GM19372 (cell line): ENCODE results near the gene PBX4.
A peak's percentile ranks its signal among the peaks of the same experiment; 100 is the strongest.
"Not testable (repeated sequence)": the region's sequence is repeated elsewhere in the genome, so short reads cannot be mapped to it uniquely, and the experiment has no call there.

Experiments
- ATAC-seq: cut with Tn5 transposase; IDR thresholded peaks from one replicate; pipeline ENCODE4 v1.9.1; 2021; ENCODE audit warnings: mild to moderate bottlenecking, low read depth, moderate library complexity; ENCODE audit not compliant: unreplicated experiment

The PBX4 gene, protein sequence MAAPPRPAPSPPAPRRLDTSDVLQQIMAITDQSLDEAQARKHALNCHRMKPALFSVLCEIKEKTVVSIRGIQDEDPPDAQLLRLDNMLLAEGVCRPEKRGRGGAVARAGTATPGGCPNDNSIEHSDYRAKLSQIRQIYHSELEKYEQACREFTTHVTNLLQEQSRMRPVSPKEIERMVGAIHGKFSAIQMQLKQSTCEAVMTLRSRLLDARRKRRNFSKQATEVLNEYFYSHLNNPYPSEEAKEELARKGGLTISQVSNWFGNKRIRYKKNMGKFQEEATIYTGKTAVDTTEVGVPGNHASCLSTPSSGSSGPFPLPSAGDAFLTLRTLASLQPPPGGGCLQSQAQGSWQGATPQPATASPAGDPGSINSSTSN

DNA sequence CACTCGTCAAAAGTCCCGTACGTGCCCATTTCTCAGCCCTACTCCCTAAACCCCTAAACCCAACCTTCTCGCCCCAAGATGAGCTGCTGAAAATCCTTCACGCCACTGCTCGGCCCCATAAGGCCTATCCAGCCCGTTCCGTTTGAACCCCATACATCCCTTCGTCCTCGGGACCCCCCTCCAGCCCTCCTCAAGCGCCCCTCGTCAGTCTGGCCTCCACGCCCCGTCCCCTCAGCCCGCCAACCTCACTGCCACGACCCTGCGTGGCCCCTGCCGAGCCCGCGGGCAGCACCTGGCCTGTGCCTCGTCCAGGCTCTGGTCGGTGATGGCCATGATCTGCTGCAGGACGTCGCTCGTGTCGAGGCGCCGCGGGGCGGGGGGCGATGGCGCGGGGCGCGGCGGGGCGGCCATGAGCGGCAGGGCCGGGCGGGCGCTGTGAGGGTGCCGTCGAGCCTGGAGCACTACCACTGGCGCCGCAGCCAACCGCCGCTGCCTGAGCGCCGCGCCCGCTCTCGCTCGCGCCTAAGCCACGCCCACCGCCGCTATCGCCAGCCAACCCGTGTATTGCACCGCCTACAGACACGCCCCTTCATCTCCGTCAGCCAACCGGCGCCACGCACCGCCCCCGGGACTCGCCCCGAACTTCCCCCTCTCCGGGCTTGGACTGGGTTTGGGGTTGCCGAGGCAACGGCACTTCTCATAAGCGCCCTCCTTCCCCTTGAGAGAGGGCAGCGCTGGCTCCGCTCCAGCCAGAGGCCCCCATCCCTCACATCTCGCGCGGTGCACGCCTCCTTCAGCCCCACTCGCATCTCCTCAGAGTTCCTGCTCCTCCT, at the start of gene PBX4:
TSS of gene PBX4 (minus strand) at position 469 of the 833 bp plus-strand sequence. CDS start at position 411, 58 bp downstream.
- peak; percentile 93 for ATAC-seq

DNA sequence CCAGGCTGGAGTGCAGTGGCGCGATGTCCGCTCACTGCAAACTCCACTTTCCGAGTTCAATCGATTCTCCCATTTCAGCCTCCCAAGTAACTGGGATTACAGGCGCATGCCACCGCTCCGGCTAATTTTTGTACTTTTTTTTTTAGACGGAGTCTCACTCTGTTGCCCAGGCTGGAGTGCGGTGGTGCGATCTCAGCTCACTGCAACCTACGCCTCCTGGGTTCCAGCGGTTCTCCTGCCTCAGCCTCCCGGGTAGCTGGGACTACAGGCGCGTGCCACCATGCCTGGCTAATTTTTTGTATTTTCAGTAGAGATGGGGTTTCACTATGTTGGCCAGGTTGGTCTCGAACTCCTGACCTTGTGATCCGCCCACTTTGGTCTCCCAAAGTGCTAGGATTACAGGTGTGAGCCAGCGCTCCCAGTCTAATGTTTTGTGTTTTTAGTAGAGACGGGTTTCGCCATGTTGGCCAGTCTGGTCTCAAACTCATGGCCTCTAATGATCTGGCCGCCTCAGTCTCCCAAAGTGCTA, 47.0 kb upstream of the PBX4 start:
- not testable (repeated sequence) for ATAC-seq

DNA sequence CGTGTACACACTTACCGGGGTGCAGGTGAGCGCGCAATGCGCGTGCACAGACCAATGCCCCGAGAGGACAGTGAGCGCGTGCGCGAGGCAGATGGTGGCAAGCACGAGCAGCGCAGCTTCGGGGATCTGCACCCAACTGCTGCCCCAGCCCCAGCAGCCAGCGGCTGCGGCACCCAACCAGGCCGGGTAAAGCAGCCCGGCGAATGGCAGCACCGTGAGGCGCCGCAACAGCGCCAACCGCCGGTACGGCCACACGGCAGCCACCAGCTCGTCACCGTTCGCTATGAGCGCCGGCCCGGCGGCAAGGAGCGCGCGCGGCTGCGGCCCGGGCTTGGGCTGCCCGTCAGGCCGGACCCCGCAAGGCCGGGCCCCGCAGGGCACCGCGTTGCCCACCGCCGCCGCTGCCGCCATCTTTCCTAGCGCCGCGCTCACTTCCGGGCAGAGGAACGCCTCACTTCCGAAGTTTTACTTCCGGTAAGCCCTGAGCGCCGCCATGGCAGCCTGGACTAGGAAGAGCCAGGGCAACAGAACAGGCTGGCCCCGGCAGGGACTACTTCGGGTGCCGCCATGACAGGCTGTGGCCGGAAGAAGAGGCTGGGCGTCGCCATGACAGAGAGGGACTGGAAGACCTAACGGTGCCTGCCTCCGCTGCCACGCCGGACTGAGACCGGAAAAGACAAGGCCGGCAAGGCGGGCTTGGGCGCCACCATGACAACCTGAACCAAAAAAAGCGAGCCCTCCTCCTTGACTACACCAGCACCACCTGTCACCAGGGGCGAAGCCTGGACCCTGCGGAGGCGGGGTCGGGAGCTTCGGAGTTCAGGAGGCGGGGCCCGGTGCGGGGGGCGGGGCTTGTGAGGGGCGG, 45.0 kb upstream of the PBX4 start, which contains the start of gene ATP13A1:
TSS of gene ATP13A1 (minus strand) at position 421 of the 865 bp plus-strand sequence. CDS start at position 411, 10 bp downstream.
- ATAC-seq, result peak; percentile 70

DNA sequence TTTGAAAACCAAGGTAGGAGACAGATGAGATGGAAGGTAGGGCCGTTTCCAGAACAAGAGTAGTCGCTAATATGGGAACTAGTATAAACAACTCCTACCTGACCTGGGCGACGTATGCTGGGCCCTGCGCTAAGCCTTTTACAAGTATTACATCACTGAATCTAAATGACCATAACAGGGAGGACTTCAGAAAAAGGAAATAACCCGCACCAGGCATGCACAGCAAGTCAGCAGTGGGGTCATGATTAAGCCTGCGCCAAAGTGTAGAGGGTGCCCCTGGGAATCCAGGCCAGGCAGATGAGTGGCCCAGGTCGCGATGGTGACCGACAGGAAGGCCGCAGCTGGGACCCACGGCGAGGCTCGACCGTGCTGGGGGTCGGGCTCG, 44.4 kb upstream of the PBX4 start:
- ATAC-seq, result no peak

DNA sequence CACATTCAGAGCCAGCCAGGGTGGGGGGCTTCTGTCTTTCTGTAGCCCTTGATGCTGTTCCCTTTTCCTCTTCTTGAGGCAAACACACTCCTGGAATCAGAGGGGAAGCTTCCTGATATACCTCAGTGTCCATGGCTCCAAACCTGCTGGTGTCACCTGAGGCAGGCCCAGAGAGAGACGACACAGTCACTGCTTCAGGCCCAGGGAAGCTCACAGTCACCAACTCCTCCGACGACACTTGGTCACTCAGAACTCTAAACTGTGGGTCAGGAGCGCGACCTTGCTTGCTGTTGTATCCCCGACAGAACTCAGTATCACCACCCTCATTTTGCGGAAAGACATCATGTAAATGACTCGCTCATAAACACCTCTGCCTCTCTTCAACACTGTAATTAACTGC, 43.9 kb upstream of the PBX4 start:
- ATAC-seq, result no peak

DNA sequence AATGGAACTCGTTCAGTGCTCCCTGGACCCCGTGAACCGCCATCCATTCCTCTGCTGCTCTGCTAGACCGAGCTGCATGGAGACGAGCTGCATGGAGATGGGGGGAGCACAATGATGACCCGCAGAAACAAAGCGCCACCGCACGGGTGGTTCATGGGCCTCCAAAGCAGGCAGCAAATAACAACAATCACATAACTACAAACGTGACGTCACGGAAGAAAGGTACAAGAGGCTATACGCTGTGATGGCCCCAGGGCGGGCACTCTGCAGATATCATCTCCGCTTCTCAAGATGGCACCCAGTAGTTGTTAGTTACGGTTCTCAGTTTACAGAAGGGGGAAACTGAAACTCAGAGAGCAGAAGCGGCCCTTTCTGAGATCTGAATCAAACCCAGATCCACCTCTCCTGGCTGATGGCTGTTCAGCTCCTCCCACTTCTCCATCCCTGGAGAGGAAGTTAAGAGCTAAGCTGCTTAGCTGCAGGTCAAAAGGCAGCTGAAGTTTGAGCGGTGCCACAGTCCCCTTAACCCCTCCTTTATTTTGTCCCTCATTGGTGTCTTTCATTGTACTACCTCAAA, 43.3 kb upstream of the PBX4 start:
- no peak for ATAC-seq

DNA sequence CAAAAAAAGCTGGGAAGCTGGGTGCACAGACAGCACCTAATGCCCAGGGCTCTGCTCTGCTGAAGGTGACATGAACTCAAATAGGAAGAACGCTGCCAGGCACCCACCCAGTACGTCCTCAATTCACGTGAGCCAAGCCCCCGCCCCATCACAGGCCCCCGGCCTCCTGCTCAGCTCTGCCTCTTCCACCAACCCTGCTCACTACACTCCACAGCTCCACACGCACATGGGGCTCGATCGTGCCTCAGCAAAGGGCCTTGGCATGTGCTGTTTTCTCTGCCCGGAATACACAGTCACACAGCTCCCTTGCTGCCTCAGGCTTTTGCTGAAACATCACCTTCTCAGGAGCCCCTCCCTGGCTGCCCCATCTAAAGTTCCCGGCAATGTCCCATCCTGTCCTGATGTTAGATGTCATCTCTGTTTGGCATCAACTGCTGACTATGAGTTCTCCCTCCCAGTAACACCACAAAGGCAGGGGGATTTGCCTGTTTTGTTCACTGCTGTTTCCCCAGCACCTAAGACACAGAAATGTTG, 42.7 kb upstream of the PBX4 start:
- ATAC-seq, result no peak

DNA sequence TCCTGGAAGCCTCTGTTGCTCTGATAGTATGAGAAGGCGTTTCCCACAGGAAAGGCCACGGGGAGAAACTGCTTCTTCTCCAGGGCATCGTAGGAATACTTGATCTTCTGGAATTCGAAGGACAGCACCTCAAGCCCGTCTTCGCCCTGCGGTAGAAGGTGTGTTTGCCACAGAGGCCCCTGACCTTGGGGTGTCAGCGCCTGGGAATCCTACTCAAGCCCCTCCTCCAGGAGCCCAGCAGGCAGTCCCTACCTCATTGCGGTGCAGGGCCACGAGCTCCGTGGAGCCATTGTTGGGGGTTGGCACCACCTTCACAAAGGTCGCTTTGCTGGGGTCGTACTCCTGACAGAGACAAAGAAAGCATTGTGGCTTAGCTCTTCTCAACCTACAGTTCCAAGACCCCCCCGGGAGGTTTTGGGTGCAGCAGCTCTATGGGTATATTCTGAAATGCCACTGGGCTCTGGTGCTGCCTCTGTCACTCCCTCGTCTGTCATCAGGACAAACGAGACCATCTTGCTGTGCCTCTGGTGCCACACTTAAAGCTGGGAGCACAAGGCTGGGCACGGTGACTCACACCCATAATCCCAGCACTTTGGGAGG, 41.3 kb upstream of the PBX4 start:
- no peak for ATAC-seq

DNA sequence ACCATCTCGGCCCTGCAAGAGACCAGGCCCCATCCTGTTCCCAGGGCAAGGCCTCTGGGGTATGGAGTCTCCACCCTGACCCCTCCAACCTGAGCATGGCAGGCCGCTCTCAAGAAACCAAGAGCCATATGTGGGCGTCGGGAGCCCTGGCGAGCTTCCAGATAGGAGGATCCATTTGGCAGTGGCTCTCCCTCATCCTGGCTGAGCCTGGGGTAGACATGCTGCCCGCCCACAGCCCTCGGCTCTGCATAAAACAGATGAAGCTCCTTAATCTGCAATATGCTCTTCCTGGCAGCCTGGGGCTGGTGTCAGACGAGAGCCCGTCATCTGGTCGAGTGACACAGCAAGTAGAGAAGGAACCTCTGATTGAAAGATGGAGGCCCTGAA, 38.9 kb upstream of the PBX4 start:
- no peak for ATAC-seq

DNA sequence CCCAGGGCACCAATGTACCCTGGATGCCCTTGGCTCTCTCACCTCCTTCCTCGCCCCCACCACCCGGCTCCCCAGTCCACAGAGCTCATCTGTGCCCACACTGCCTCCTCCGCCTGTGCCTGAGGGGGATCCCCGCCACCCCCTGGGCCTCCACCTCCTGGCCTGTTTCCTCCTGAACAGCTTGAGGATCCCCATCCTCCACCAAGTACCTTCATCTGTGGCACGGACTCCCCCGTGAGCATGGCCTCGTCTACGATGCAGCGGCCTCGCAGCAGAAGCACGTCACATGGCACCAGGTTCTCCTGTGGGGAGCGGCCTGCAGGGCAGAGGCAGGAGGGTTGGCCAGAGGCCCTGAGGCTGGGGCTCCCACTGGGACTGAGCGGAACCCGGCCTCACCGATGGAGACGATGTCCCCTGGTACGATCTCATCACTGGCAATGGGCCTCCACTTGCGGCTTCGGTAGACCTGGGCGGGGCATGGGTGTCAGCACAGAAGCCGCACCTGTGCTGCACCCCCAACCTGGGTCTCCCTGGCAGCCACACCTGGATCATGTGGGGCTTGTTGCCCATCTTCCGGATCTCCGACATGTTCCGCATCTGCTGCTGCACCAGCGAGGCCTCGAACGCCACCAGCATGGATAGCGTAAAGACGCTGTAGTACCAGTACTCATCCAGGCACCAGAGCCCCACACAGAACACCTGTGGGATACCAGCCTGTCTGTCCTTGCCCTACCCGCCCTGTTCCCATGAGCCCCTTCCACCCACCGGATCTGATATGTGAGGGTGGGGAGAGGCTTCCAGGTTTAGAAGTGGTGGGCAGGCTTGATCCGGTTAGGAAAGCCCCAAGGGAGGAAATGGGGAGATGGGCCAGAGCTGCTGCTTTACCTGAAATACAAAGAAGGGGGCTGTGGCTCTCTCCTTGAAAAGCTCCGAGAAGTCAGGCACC, 38.2 kb upstream of the PBX4 start:
- ATAC-seq, result no peak

DNA sequence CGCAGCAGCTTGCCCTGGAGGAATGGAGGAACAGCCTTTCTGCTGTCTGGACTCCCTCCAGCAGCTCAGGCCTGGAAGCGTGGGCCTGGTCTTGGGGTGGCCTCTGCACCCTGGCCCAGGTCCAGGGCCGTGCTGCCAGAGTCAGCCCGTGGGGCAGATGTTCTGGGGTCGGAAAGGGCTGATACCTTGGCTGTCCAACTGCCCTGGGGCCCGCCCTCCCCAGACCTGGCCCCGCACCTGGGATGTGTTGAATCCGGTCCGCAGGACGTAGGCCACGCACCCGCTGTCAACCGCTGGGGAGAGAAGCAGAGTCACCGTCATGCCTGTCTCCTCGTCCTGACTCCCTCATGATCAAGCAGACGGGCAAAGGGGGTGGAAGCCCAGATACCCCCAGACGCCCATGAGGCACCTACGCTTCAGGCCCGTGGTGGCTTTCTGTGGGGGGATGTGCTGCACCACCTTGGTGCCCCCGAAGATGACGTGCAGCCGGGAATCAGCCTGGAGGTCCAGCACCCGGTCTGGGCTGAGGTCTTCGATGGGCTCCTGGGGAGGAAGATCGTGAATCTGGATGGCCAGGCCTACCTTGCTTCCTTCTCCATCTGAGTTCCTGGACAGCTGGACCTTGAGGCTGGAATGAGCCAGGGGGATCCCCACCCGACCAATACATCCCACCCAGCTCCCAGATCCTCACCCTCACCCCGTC, 37.3 kb upstream of the PBX4 start:
- ATAC-seq, result no peak

DNA sequence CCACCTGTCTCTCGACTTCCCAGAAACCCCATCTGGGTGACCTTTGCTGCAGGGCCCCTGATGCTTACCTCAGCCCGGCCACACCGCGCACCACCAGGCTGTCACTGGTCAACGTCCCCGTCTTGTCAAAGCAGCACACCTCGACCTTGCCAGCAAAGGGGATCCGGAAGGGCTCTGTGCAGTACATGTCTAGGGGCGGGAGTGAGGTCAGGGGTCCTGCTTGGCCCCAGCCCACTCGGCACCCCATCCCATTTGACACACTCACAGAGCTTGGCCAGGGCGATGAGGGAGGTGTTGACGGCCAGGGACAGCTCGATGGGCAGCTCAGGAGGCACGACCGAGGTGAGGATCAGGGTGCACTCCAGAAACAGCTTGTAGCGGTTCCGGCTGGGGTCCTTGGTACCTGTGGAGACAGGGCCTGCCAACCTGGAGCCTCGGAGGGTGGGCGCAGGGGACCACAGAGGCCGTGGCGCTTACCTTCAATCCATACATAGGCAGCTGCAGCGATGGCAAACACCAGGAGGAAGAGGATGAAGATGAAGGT, 36.6 kb upstream of the PBX4 start:
- ATAC-seq, result no peak

DNA sequence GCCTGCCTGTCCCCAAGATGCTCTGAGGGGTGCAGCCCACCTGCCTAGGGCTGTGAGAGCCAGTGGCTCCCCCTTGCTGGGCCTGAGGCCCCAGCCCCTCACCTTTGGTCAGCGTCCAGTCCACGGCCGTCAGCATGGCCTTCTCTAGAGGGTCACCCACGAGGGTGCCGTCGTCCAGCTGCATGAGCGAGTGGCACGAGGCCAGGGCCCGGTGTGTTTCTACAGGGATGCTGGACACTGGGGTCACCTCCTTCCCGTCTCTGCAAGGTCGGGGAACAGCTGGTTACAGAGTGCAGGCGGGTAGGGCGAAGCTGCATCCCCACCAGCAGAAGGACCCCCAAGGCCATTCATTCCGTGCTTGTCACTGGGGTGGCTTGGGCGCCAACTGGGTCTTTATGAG, 36.0 kb upstream of the PBX4 start:
- ATAC-seq, result no peak

DNA sequence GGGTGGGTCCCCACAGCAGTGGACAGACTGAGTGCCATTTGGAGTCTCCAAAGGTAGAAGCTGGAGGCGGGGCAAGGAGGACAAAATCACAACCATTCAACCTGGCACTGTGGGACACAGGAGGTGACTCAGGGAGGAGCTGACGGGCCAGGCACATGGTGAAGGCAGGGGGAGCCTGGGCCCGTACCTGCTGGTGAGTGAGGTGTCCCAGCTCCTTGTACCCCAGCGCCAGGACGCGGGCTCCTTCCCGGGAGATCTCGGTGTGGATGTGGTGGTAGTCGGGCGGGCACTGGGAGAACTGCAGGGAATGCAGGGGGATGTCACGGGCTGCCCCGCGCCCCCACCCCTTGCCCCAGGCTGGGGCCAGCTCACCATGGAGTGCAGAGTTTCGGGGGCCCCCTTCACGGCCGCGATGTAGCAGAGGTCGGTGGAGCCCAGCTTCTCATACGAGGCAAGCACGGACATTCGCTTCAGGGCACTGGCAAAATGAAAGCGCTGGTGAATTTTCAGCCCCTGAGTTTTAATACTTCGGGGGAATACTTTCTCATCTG, 35.2 kb upstream of the PBX4 start:
- no peak for ATAC-seq

DNA sequence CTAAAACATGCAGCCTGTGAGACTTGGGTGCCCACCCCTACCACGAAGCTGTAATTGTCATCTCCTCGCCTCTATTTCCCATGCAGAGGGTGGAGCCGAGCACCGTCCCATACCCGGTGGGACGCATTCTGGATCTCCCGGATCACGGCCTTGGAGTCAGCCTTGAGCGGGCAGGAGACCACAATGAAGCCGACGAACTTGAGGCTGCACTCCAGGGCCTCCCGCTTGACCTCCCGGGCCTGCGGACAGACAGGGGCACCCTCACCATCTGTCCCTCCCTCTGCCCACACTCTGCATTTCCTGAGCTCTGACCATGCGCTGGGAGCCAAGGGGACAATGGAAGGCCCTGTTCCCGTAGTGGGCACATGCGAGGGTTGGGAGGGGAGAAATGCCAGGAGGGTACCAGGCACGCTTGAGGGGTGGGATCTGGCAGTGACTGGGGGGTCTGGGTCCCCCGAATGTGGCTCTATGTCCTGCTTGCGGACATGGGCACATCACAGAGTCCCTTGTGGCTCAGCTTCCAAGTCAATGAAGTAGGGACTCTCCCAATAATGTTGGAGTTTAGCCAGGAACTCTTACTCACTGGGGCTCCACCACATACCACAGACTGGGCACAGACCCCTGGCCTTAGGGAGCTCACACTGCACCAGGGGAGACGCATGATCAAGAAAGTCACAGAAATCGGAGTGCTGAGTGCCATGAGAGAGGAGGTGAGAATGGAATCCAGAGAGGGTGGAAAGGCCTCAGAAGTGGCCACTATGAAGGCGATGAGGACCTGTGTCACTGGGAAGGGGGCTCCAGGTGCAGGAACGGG, 34.2 kb upstream of the PBX4 start:
- no peak for ATAC-seq

DNA sequence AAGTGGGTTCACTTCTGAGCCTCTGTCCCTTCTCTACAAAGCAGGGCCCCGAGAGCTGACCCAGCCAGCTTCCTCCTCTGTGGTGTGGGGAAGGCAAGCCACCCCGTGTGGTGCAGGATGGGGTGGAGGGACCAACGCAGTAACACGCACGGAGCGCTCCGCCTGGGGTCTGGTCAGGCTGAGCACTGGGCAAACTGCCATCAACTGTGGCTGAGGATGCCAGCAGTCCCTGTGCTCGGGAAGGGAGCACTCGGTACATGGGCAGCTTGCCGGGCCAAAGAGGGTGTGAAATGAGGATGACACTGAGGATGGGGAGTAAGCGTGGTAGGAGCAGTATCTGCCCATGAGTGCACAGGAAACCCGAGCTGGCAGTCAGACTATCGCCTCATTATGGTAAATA, 32.6 kb upstream of the PBX4 start:
- ATAC-seq, result no peak
